DND-41 (cell line): ENCODE data around the gene RBMS3.

Source experiments
- ATAC-seq: fragments of 200-7000 bp; cut with Tn5 transposase; 3 replicates; pipeline ENCODE4 v1.9.1; 2021; ENCODE audit warnings: low read depth; ENCODE audit not compliant: insufficient read depth
- DNase-seq: peaks from one replicate; pipeline ENCODE4 v3.0.0-alpha.2; 2020
- H2AFZ ChIP-seq: 2 replicates; pipeline ENCODE4 v1.6.0; 2012; ENCODE audit warnings: low read depth, low read length
- H3K27ac ChIP-seq: 2 replicates; pipeline ENCODE4 v1.5.1; 2012; ENCODE audit warnings: low read length, inconsistent platforms
- H3K27me3 ChIP-seq: fragments of 200-600 bp; sonication (generic); 2 replicates; pipeline ENCODE4 v1.6.0; 2012; ENCODE audit warnings: low read length, mild to moderate bottlenecking, inconsistent platforms; ENCODE audit not compliant: insufficient read depth, poor library complexity
- H3K36me3 ChIP-seq: 2 replicates; pipeline ENCODE4 v1.5.1; 2012; ENCODE audit warnings: low read length, inconsistent platforms; ENCODE audit not compliant: insufficient read depth
- H3K4me1 ChIP-seq: 2 replicates; pipeline ENCODE4 v1.5.1; 2012; ENCODE audit warnings: mild to moderate bottlenecking, low read length; ENCODE audit not compliant: insufficient read depth
- H3K4me2 ChIP-seq: 2 replicates; pipeline ENCODE4 v1.6.0; 2012; ENCODE audit warnings: mild to moderate bottlenecking, moderate library complexity, low read length, inconsistent platforms; ENCODE audit not compliant: insufficient read depth
- H3K4me3 ChIP-seq, 2 experiments: fragments of 200-600 bp in 1 of 2; shearing (Covaris generic) in 1 of 2; 2 replicates each; pipeline ENCODE4 v1.5.1; 2012 to 2016; ENCODE audit warnings: inconsistent platforms in 2 of 2, low read length in 2 of 2, mild to moderate bottlenecking in 2 of 2, low read depth in 1 of 2, moderate library complexity in 1 of 2
- H3K79me2 ChIP-seq: 2 replicates; pipeline ENCODE4 v1.6.0; 2012; ENCODE audit warnings: low read length, inconsistent platforms; ENCODE audit not compliant: insufficient read depth
- H3K9ac ChIP-seq: 2 replicates; pipeline ENCODE4 v1.6.0; 2012; ENCODE audit warnings: low read depth, mild to moderate bottlenecking, inconsistent platforms, low read length, moderate library complexity
- H3K9me3 ChIP-seq: 2 replicates; pipeline ENCODE4 v1.5.1; 2012; ENCODE audit warnings: low read length, moderate library complexity, mild to moderate bottlenecking, inconsistent platforms; ENCODE audit not compliant: insufficient read depth, severe bottlenecking
- H4K20me1 ChIP-seq: 2 replicates; pipeline ENCODE4 v1.6.0; 2012; ENCODE audit warnings: low read length; ENCODE audit not compliant: insufficient read depth
- EZH2 ChIP-seq: IDR thresholded peaks from 3 replicates; pipeline ENCODE4 v1.6.1; 2012; ENCODE audit warnings: borderline replicate concordance, low read depth, mild to moderate bottlenecking, moderate library complexity, low read length, inconsistent platforms; ENCODE audit not compliant: severe bottlenecking
- TF ChIP-seq, protein P1 (sequence below): IDR thresholded peaks from 2 replicates; pipeline ENCODE4 v1.5.1; 2012; ENCODE audit warnings: borderline replicate concordance, low read length, moderate library complexity, mild to moderate bottlenecking; ENCODE audit not compliant: poor library complexity, severe bottlenecking; ENCODE audit errors: extremely low read depth

RBMS3 gene

GRCh38 chr3:29540544-29540943 lies 259.7 kb downstream of the RBMS3 start:
- ATAC-seq: no peak
- Histone ChIP-seq H3K4me1 (no peaks in the 10 kb centered on the region), H3K4me2 (no peak overlapping the region), H3K79me2 (no peaks in the 10 kb centered on the region), H3K4me3 (no peak overlapping the region), H3K36me3 (no peaks in the 10 kb centered on the region), H3K27ac (no peak overlapping the region), H2AFZ (no peak overlapping the region), H3K27me3 (no peaks in the 10 kb centered on the region), H3K9me3 (no peaks in the 10 kb centered on the region), H4K20me1 (no peaks in the 10 kb centered on the region), H3K9ac (no peak overlapping the region)
- DNase-seq: no peak
- TF ChIP-seq EZH2: no peak
- TF ChIP-seq, protein P1, sequence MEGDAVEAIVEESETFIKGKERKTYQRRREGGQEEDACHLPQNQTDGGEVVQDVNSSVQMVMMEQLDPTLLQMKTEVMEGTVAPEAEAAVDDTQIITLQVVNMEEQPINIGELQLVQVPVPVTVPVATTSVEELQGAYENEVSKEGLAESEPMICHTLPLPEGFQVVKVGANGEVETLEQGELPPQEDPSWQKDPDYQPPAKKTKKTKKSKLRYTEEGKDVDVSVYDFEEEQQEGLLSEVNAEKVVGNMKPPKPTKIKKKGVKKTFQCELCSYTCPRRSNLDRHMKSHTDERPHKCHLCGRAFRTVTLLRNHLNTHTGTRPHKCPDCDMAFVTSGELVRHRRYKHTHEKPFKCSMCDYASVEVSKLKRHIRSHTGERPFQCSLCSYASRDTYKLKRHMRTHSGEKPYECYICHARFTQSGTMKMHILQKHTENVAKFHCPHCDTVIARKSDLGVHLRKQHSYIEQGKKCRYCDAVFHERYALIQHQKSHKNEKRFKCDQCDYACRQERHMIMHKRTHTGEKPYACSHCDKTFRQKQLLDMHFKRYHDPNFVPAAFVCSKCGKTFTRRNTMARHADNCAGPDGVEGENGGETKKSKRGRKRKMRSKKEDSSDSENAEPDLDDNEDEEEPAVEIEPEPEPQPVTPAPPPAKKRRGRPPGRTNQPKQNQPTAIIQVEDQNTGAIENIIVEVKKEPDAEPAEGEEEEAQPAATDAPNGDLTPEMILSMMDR: no peak

DNA sequence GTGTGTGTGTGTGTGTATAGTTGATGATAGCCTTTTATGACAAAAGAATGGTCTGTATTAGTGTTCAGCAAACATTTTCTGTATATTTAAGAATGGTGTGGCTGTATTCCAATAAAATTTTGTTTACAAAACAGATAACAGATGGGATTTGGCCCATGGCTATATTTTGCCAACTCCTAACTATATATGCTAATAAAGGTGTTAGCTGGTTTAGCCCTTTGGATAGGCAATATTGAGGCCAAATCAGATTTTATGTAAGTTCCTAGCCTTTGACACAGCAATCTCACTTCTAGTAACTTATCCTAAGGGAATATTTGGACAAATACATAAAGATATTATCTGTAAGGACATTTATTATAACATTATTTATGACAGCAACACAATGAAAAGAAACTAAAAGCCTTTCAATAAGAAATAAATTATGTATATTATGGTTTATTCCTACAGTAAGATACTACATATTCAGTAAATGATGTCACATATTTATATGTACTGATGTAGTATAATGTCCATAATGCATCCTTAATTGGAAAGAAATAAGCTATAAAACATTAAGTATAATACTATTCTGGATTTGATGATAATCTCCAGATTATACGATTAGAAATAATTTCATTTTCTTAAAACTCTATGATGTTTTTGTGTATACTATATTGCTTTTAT lies 264.0 kb downstream of the RBMS3 start:
- no peak for TF ChIP-seq EZH2
- TF ChIP-seq, protein P1: no peak
- no peak overlapping the region for H3K4me3 ChIP-seq
- no peaks in the 10 kb centered on the region for H3K36me3 ChIP-seq
- DNase-seq (no peak), ATAC-seq (no peak)
- no peak overlapping the region for H2AFZ ChIP-seq
- H3K79me2 ChIP-seq: no peaks in the 10 kb centered on the region
- no peak overlapping the region for H3K9ac ChIP-seq
- H3K4me2 ChIP-seq: no peak overlapping the region
- no peaks in the 10 kb centered on the region for H3K9me3 ChIP-seq
- H3K4me1 ChIP-seq: no peaks in the 10 kb centered on the region
- H3K27me3 ChIP-seq: no peaks in the 10 kb centered on the region
- H3K27ac ChIP-seq: no peak overlapping the region
- H4K20me1 ChIP-seq: no peaks in the 10 kb centered on the region

GRCh38 chr3:29545615-29546014 lies 264.7 kb downstream of the RBMS3 start:
- no peak for ATAC-seq
- no peak overlapping the region for H3K9ac ChIP-seq
- no peak for TF ChIP-seq EZH2
- TF ChIP-seq, protein P1: no peak

More at GRCh38 chr3:29545615-29546014, 264.7 kb downstream of the RBMS3 start:
- Histone ChIP-seq H3K9me3 (no peaks in the 10 kb centered on the region), H4K20me1 (no peaks in the 10 kb centered on the region), H3K79me2 (no peaks in the 10 kb centered on the region), H3K4me2 (no peak overlapping the region), H3K27ac (no peak overlapping the region), H3K36me3 (no peaks in the 10 kb centered on the region), H3K4me1 (no peaks in the 10 kb centered on the region), H3K4me3 (no peak overlapping the region), H3K27me3 (no peaks in the 10 kb centered on the region), H2AFZ (no peak overlapping the region)
- DNase-seq: no peak
